Endodermal cell (in vitro differentiated cells): ENCODE results near the gene SLC30A5. TPM values are rescaled to one million over a fixed set of nuclear protein-coding genes. Genes with fewer than 3 reads are reported as not detected.
"Not testable (repeated sequence)": the region's sequence is repeated elsewhere in the genome, so short reads cannot be mapped to it uniquely, and the experiment has no call there.

ENCODE experiments used
- DNase-seq: peaks from one replicate; pipeline ENCODE4 v3.0.0-alpha.2; 2017
- H3K27ac ChIP-seq: 2 replicates; pipeline ENCODE4 v1.5.1; 2013; ENCODE audit warnings: mild to moderate bottlenecking, low read depth, low read length, moderate library complexity
- H3K27me3 ChIP-seq: 2 replicates; pipeline ENCODE4 v1.6.1; 2013; ENCODE audit warnings: mild to moderate bottlenecking, low read length, moderate library complexity; ENCODE audit not compliant: insufficient read depth, control insufficient read depth, poor library complexity, severe bottlenecking
- H3K36me3 ChIP-seq: 2 replicates; pipeline ENCODE4 v1.7.0; 2013; ENCODE audit warnings: mild to moderate bottlenecking, low read length, moderate library complexity; ENCODE audit not compliant: control insufficient read depth, insufficient read depth
- H3K4me1 ChIP-seq: one replicate; pipeline ENCODE4 v1.7.0; 2013; ENCODE audit warnings: low read length; ENCODE audit not compliant: control insufficient read depth, insufficient read depth
- H3K4me3 ChIP-seq: 2 replicates; pipeline ENCODE4 v1.5.1; 2013; ENCODE audit warnings: mild to moderate bottlenecking, low read length, moderate library complexity
- H3K9ac ChIP-seq: 2 replicates; pipeline ENCODE4 v1.6.1; 2013; ENCODE audit warnings: mild to moderate bottlenecking, low read length, moderate library complexity; ENCODE audit not compliant: poor library complexity, severe bottlenecking; ENCODE audit errors: extremely low read depth
- H3K9me3 ChIP-seq: 2 replicates; pipeline ENCODE4 v1.6.1; 2013; ENCODE audit warnings: mild to moderate bottlenecking, low read length, moderate library complexity; ENCODE audit not compliant: control insufficient read depth
- H3K27ac Mint-ChIP-seq: 2 replicates; pipeline ENCODE4 v1.8.0; 2020; ENCODE audit warnings: mixed read lengths
- H3K27me3 Mint-ChIP-seq: 2 replicates; pipeline ENCODE4 v1.8.0; 2021; ENCODE audit warnings: mild to moderate bottlenecking, mixed read lengths; ENCODE audit not compliant: insufficient read depth
- H3K36me3 Mint-ChIP-seq: 2 replicates; pipeline ENCODE4 v1.8.0; 2020; ENCODE audit warnings: low read depth, mixed read lengths
- H3K4me1 Mint-ChIP-seq: 2 replicates; pipeline ENCODE4 v1.8.0; 2020; ENCODE audit warnings: mixed read lengths
- H3K4me3 Mint-ChIP-seq: 2 replicates; pipeline ENCODE4 v1.8.0; 2020; ENCODE audit warnings: mild to moderate bottlenecking, moderate library complexity, mixed read lengths
- H3K9me3 Mint-ChIP-seq: 2 replicates; pipeline ENCODE4 v1.8.0; 2020; ENCODE audit warnings: mild to moderate bottlenecking, mixed read lengths
- WGBS, 2 experiments: methylation state at CpG; one replicate each; pipeline versions ENCODE4 v1.1.5 to v1.1.7; 2013; ENCODE audit warnings: missing lambda C conversion rate in 2 of 2, mixed read lengths in 1 of 2; ENCODE audit not compliant: insufficient coverage in 1 of 2, insufficient read length in 1 of 2; 5-methylcytosine and 5-hydroxymethylcytosine counted together
- total RNA-seq, 2 donors: library from RNA; stranded (reverse); fragmentation: NEBNext Ultra II Directional in 1 of 2; extraction: Animal tissue kit (Norgen Biotek cat#: 25700) in 1 of 2; gene quantifications; 2 replicates in 1 of 2; 3 replicates in 1 of 2; pipeline ENCODE4 v1.2.1, GENCODE V29; 2021
- TF ChIP-seq, protein P1 (sequence below): fragments of 200-600 bp; sonication (generic); conservative IDR thresholded peaks from 2 replicates; pipeline ENCODE4 v1.5.0; 2021; ENCODE audit warnings: antibody characterized with exemption, mild to moderate bottlenecking

Gene SLC30A5
- total RNA-seq, 2 donors from 2014 or later: 49.6 to 64.7 TPM

DNA sequence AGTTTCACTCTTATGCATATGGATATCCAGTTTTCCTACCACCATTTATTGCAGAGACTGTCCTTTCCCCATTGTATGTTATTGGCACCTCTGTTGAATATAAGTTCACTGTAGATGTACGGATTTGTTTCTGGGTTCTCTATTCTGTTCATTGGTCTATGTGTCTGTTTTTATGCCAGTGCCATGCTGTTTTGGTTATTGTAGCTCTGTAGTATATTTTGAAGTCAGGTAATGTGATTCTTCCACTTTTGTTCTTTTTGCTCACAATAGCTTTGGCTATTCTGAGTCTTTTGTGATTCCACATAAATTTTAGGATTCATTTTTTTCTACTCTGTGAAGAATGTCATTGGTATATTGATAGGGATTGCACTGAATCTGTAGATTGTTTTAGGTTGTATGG is 47.0 kb downstream of the SLC30A5 start:
- Histone ChIP-seq H3K9ac (no peak overlapping the region), H3K27ac (no peak overlapping the region), H3K9me3 (peaks cover 13% of the 10 kb centered on the region), H3K4me3 (no peak overlapping the region), H3K27me3 (no peaks in the 10 kb centered on the region), H3K36me3 (no peaks in the 10 kb centered on the region), H3K4me1 (no peaks in the 10 kb centered on the region)
- no peak for DNase-seq
- H3K4me1 Mint-ChIP-seq: no peaks in the 10 kb centered on the region
- no peak overlapping the region for H3K27ac Mint-ChIP-seq
- H3K36me3 Mint-ChIP-seq: no peaks in the 10 kb centered on the region
- TF ChIP-seq, protein P1, sequence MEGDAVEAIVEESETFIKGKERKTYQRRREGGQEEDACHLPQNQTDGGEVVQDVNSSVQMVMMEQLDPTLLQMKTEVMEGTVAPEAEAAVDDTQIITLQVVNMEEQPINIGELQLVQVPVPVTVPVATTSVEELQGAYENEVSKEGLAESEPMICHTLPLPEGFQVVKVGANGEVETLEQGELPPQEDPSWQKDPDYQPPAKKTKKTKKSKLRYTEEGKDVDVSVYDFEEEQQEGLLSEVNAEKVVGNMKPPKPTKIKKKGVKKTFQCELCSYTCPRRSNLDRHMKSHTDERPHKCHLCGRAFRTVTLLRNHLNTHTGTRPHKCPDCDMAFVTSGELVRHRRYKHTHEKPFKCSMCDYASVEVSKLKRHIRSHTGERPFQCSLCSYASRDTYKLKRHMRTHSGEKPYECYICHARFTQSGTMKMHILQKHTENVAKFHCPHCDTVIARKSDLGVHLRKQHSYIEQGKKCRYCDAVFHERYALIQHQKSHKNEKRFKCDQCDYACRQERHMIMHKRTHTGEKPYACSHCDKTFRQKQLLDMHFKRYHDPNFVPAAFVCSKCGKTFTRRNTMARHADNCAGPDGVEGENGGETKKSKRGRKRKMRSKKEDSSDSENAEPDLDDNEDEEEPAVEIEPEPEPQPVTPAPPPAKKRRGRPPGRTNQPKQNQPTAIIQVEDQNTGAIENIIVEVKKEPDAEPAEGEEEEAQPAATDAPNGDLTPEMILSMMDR: no peak
- H3K9me3 Mint-ChIP-seq: peaks cover 16% of the 10 kb centered on the region
- 86 to 100% methylated on average over 1 of the region's 1 CpG for WGBS, 2 experiments
- no peak overlapping the region for H3K4me3 Mint-ChIP-seq
- no peaks in the 10 kb centered on the region for H3K27me3 Mint-ChIP-seq

DNA sequence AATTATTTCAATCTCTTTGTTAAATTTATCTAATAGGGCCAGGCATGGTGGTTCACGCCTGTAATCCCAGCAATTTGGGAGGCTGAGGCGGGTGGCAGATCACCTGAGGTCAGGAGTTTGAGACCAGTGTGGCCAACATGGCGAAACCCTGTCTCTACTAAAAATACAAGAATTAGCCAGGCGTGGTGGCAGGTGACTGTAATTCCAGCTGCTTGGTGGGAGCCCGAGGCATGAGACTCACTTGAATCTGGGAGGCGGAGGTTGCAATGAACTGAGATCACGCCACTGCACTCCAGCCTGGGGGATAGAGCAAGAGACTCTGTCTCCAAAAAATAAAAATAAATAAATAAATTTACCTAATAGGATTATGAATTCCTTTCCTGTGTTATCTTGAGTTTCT is 54.8 kb downstream of the SLC30A5 start:
- H3K27me3 Mint-ChIP-seq, H3K4me3 ChIP-seq, H3K9ac ChIP-seq, H3K27ac Mint-ChIP-seq, H3K4me3 Mint-ChIP-seq, H3K4me1 Mint-ChIP-seq, H3K9me3 Mint-ChIP-seq, H3K9me3 ChIP-seq, H3K27ac ChIP-seq, H3K27me3 ChIP-seq, H3K36me3 ChIP-seq, H3K4me1 ChIP-seq, H3K36me3 Mint-ChIP-seq: not testable (repeated sequence)
- DNase-seq: peak; percentile 25
- 91 to 92% methylated on average over 6 to 7 of the region's 7 CpGs for WGBS, 2 experiments

DNA sequence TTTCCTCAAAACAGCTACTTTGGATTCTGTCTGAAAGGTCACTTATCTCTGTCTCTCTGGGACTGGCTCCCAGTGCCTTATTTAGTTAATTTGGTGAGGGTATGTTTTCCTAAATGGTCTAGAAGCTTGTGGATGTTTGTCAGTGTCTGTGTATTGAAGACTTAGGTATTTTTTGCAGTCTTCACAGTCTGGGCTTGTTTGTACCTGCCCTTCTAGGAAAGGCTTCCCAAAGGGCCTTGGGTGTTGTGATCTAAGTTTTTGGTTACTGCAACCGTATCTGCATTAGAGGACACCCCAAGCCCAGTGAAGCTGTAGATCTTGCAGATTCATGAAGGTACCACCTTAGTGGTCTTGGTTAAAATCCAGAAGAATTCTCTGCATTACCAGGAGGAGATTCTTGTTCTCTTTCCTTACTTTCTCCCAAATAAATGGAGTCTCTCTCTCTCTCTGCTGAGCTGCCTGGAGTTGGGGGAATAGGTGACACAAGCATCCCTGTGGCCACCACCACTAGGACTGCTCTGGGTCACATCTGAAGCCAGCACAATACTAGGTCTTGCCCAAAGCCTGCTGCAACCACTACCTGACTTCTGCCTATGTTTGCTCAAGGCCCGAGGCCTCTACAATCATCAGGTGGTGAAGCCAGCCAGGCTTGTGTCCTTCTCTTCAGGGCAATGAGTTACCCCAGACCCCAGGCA is 55.3 kb downstream of the SLC30A5 start:
- no peaks in the 10 kb centered on the region for H3K9me3 ChIP-seq
- H3K27ac Mint-ChIP-seq: no peak overlapping the region
- no peaks in the 10 kb centered on the region for H3K36me3 Mint-ChIP-seq
- 95 to 96% methylated on average over 2 of the region's 2 CpGs for WGBS, 2 experiments
- peaks cover 6% of the 10 kb centered on the region for H3K4me1 ChIP-seq
- no peaks in the 10 kb centered on the region for H3K27me3 Mint-ChIP-seq
- no peak overlapping the region for H3K27ac ChIP-seq
- H3K36me3 ChIP-seq: no peaks in the 10 kb centered on the region
- no peaks in the 10 kb centered on the region for H3K9me3 Mint-ChIP-seq
- TF ChIP-seq, protein P1: no peak
- H3K9ac ChIP-seq: no peak overlapping the region
- DNase-seq: peak; percentile 10
- H3K27me3 ChIP-seq: no peaks in the 10 kb centered on the region
- H3K4me1 Mint-ChIP-seq: peaks cover 9% of the 10 kb centered on the region
- no peak overlapping the region for H3K4me3 Mint-ChIP-seq
- H3K4me3 ChIP-seq: no peak overlapping the region

DNA sequence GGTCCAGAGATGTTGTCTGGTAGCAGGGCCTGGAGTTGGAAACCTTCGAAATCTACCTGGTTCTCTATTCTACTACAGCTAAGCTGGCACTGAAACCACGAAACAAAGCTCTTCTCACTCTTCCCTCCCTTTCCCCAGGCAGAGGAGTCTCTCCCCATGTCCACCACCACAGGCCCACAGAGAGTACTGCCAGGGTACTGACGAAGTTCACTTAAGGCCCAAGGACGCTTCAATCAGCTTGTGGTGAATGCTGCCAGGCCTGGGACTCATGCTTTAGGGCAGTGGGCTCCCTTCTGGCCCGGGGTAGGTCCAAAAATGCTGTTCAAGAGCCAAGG is 55.8 kb downstream of the SLC30A5 start:
- Mint-ChIP-seq H3K36me3 (no peaks in the 10 kb centered on the region), H3K9me3 (no peaks in the 10 kb centered on the region), H3K4me1 (peaks cover 9% of the 10 kb centered on the region), H3K4me3 (no peak overlapping the region), H3K27ac (no peak overlapping the region), H3K27me3 (no peaks in the 10 kb centered on the region)
- no peaks in the 10 kb centered on the region for H3K36me3 ChIP-seq
- WGBS, 2 experiments: 90 to 94% methylated on average over 5 of the region's 5 CpGs
- DNase-seq: peak; percentile 35
- H3K9ac ChIP-seq: no peak overlapping the region
- H3K4me3 ChIP-seq: no peak overlapping the region
- H3K4me1 ChIP-seq: peaks cover 6% of the 10 kb centered on the region
- no peak overlapping the region for H3K27ac ChIP-seq
- no peaks in the 10 kb centered on the region for H3K27me3 ChIP-seq
- TF ChIP-seq, protein P1: no peak
- H3K9me3 ChIP-seq: no peaks in the 10 kb centered on the region
